Measurements from ENCODE around the gene ZNF681.
"Not testable (repeated sequence)": the region's sequence is repeated elsewhere in the genome, so short reads cannot be mapped to it uniquely, and the experiment has no call there.

ZNF681 gene

GRCh38 chr19:23692937-23693336 lies 65.8 kb downstream of the ZNF681 start:
- not testable (repeated sequence) for DNase-seq (ENCODE audit: low read depth in 2 of 2)
